ENCODE results near the gene INTS11.

Gene INTS11

GRCh38 chr1:1318131-1318652 lies 6.3 kb downstream of the INTS11 start (continued):
- no peak for TF ChIP-seq ZNF48 (tag by site-specific recombination; IDR thresholded peaks at IDR 0.05)
- TF ChIP-seq ZNF544 (tag by site-specific recombination; IDR thresholded peaks at IDR 0.05): no peak
- no peak for TF ChIP-seq ZNF248 (tag by site-specific recombination; IDR thresholded peaks at IDR 0.05)
- no peak for TF ChIP-seq ZNF776 (tag by site-specific recombination; IDR thresholded peaks at IDR 0.05; ENCODE audit: borderline replicate concordance)
- TF ChIP-seq HIC1 (tag by site-specific recombination; IDR thresholded peaks at IDR 0.05): peak; percentile 86
- TF ChIP-seq SALL2 (tag by site-specific recombination; IDR thresholded peaks at IDR 0.05; ENCODE audit: borderline replicate concordance): no peak
- TF ChIP-seq ZFP37 (tag by site-specific recombination; IDR thresholded peaks at IDR 0.05): no peak
- no peak for TF ChIP-seq ZNF521 (tag by site-specific recombination; IDR thresholded peaks at IDR 0.05)
- no peak for TF ChIP-seq ZNF513 (tag by site-specific recombination; IDR thresholded peaks at IDR 0.05)
- TF ChIP-seq ZNF558 (tag by site-specific recombination; IDR thresholded peaks at IDR 0.05): no peak
- TF ChIP-seq ZBTB8A (tag by site-specific recombination; IDR thresholded peaks at IDR 0.05): peak; percentile 91
- TF ChIP-seq ZNF621 (tag by site-specific recombination; IDR thresholded peaks at IDR 0.05): no peak
- TF ChIP-seq ZNF169 (tag by site-specific recombination; IDR thresholded peaks at IDR 0.05): no peak
- no peak for TF ChIP-seq TCF7L2 (IDR thresholded peaks at IDR 0.05; ENCODE audit: borderline replicate concordance, low read depth, low read length)
- TF ChIP-seq TSHZ1 (tag by site-specific recombination; IDR thresholded peaks at IDR 0.05; ENCODE audit: borderline replicate concordance): no peak
- peak; percentile 67 for TF ChIP-seq ZNF629 (tag by site-specific recombination; IDR thresholded peaks at IDR 0.05)
- no peak for TF ChIP-seq ZNF830 (tag by site-specific recombination; IDR thresholded peaks at IDR 0.05; ENCODE audit: low read depth)
- no peak for TF ChIP-seq ZNF433 (tag by site-specific recombination; IDR thresholded peaks at IDR 0.05; ENCODE audit: low read depth)
- peak; percentile 96 for TF ChIP-seq ZEB2 (tag by site-specific recombination; IDR thresholded peaks at IDR 0.05)
- TF ChIP-seq ZNF624 (tag by site-specific recombination; IDR thresholded peaks at IDR 0.05): no peak
- peak; percentile 84; the same call in 1 of the 2 replicates for TF ChIP-seq KLF17 (tag by site-specific recombination; IDR thresholded peaks at IDR 0.05)
- TF ChIP-seq ZNF37A (tag by site-specific recombination; IDR thresholded peaks at IDR 0.05): no peak
- TF ChIP-seq ZNF707 (tag by site-specific recombination; IDR thresholded peaks at IDR 0.05): no peak
- TF ChIP-seq REST (tag by site-specific recombination; IDR thresholded peaks at IDR 0.05): no peak
- TF ChIP-seq ZNF239 (tag by site-specific recombination; IDR thresholded peaks at IDR 0.05): no peak
- TF ChIP-seq ZNF610 (tag by site-specific recombination; IDR thresholded peaks at IDR 0.05; ENCODE audit: borderline replicate concordance): 0 out of 2 replicates have a peak, but pooled peaks have one; percentile 12
- no peak for TF ChIP-seq ZBTB48 (tag by site-specific recombination; IDR thresholded peaks at IDR 0.05)
- no peak for TF ChIP-seq ZNF214 (tag by site-specific recombination; IDR thresholded peaks at IDR 0.05; ENCODE audit: borderline replicate concordance)
- TF ChIP-seq ZNF510 (tag by site-specific recombination; IDR thresholded peaks at IDR 0.05; ENCODE audit: insufficient replicate concordance): no peak

Measured in HEK293 (cell line).